Neural progenitor cell (in vitro differentiated cells): ENCODE measurements around the gene OR52A1. TPM values are rescaled to one million over a fixed set of nuclear protein-coding genes. Genes with fewer than 3 reads are reported as not detected.
A peak's percentile ranks its signal among the peaks of the same experiment; 100 is the strongest.

ENCODE experiments used
- DNase-seq: peaks from one replicate; pipeline ENCODE4 v3.0.0-alpha.2; 2016; ENCODE audit warnings: low spot score
- H2AFZ ChIP-seq: fragments of 200-600 bp; sonication (generic); replicated peaks from 2 replicates; pipeline ENCODE4 v1.6.1; 2016; ENCODE audit warnings: antibody characterized with exemption
- H3F3A ChIP-seq: fragments of 200-600 bp; sonication (generic); 2 replicates; pipeline ENCODE4 v1.6.1; 2016; ENCODE audit warnings: antibody characterized with exemption, low read depth
- H3K27ac ChIP-seq: fragments of 200-600 bp; sonication (generic); 2 replicates; pipeline ENCODE4 v1.5.1; 2016; ENCODE audit warnings: mild to moderate bottlenecking
- H3K27me3 ChIP-seq: fragments of 200-600 bp; sonication (generic); 2 replicates; pipeline ENCODE4 v1.6.1; 2016; ENCODE audit warnings: mild to moderate bottlenecking, moderate library complexity
- H3K36me3 ChIP-seq: fragments of 200-600 bp; sonication (generic); 2 replicates; pipeline ENCODE4 v1.5.1; 2016
- H3K4me1 ChIP-seq: fragments of 200-600 bp; sonication (generic); 2 replicates; pipeline ENCODE4 v1.6.1; 2016; ENCODE audit warnings: mixed run types
- H3K4me2 ChIP-seq: fragments of 200-600 bp; sonication (generic); 2 replicates; pipeline ENCODE4 v1.6.1; 2016
- H3K4me3 ChIP-seq: fragments of 200-600 bp; sonication (generic); 2 replicates; pipeline ENCODE4 v1.5.1; 2016
- H3K79me2 ChIP-seq: fragments of 200-600 bp; sonication (generic); 2 replicates; pipeline ENCODE4 v1.6.1; 2016; ENCODE audit warnings: low read depth
- H3K9ac ChIP-seq: fragments of 200-600 bp; sonication (generic); 2 replicates; pipeline ENCODE4 v1.6.1; 2016
- H3K9me3 ChIP-seq: fragments of 200-600 bp; sonication (generic); 2 replicates; pipeline ENCODE4 v1.5.1; 2016; ENCODE audit warnings: low read depth
- H4K20me1 ChIP-seq: fragments of 200-600 bp; sonication (generic); 2 replicates; pipeline ENCODE4 v1.6.1; 2016; ENCODE audit warnings: low read depth
- H3K27ac Mint-ChIP-seq: 3 replicates; pipeline ENCODE4 v1.8.0; 2021; ENCODE audit warnings: mixed read lengths
- H3K27me3 Mint-ChIP-seq: 2 replicates; pipeline ENCODE4 v1.8.0; 2022; ENCODE audit warnings: low read depth, mild to moderate bottlenecking, inconsistent platforms, moderate library complexity, mixed read lengths; ENCODE audit not compliant: insufficient read depth
- H3K36me3 Mint-ChIP-seq: 3 replicates; pipeline ENCODE4 v1.8.0; 2021; ENCODE audit warnings: mixed read lengths
- H3K4me1 Mint-ChIP-seq: 3 replicates; pipeline ENCODE4 v1.8.0; 2021; ENCODE audit warnings: mixed read lengths
- H3K4me3 Mint-ChIP-seq: 3 replicates; pipeline ENCODE4 v1.8.0; 2021; ENCODE audit warnings: mild to moderate bottlenecking, moderate library complexity, mixed read lengths
- H3K9me3 Mint-ChIP-seq: 3 replicates; pipeline ENCODE4 v1.8.0; 2020; ENCODE audit warnings: mixed read lengths
- EZH2 ChIP-seq: fragments of 200-600 bp; sonication (generic); IDR thresholded peaks from 2 replicates; pipeline ENCODE4 v1.6.1; 2017; ENCODE audit warnings: antibody characterized with exemption, mild to moderate bottlenecking, moderate library complexity
- EZH2phosphoT487 ChIP-seq: fragments of 200-600 bp; sonication (generic); IDR thresholded peaks from 2 replicates; pipeline ENCODE4 v1.6.1; 2017; ENCODE audit warnings: antibody characterized with exemption
- total RNA-seq: library from RNA; depleted of rRNA; stranded (reverse); fragments of >200 nt; gene quantifications from 2 replicates; pipeline ENCODE4 v1.2.3, GENCODE V29; 2015; ENCODE audit warnings: low replicate concordance
- TF ChIP-seq, protein P1 (sequence below): fragments of 200-600 bp; sonication (generic); IDR thresholded peaks from 2 replicates; pipeline ENCODE4 v1.5.1; 2017; ENCODE audit warnings: antibody characterized with exemption, mild to moderate bottlenecking

Gene OR52A1
- total RNA-seq, 1 donor from 2014 or later: not detected

DNA sequence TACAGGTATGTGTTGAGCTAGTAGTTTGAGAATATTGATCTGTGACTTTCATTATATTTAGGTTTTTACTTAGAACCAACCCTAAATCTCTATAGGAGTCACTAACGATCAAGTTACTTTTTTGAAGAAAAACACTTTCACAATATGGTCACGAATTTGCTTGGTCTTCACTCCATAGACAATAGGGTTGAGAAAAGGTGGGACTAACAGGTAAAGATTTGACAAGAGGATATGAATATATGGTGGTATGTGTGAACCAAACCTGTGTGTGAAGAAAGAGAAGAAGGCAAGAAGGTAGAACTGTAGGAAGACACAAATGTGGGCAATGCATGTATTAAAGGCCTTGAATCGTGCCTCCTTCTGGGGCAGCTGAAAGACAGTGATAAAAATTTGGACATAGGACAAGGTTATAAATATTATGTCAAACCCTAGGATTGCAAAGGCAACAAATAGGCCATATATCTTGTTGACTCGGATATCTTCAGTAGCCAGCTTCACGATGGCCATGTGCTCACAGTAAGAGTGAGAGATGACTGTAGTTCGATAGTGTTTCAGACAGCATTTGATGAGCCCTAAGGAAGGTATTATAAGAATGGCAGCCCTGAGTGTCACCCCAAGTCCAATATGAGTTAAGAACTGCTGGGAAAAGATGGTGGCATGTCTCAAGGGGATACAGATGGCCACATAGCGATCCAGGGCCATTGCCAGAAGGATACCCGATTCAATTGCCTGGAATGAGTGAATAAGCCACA is 22.8 kb downstream of the OR52A1 start:
- no peak overlapping the region for H3K4me3 ChIP-seq
- H3K27me3 Mint-ChIP-seq: no peaks in the 10 kb centered on the region
- no peak overlapping the region for H3K4me3 Mint-ChIP-seq
- TF ChIP-seq, protein P1, sequence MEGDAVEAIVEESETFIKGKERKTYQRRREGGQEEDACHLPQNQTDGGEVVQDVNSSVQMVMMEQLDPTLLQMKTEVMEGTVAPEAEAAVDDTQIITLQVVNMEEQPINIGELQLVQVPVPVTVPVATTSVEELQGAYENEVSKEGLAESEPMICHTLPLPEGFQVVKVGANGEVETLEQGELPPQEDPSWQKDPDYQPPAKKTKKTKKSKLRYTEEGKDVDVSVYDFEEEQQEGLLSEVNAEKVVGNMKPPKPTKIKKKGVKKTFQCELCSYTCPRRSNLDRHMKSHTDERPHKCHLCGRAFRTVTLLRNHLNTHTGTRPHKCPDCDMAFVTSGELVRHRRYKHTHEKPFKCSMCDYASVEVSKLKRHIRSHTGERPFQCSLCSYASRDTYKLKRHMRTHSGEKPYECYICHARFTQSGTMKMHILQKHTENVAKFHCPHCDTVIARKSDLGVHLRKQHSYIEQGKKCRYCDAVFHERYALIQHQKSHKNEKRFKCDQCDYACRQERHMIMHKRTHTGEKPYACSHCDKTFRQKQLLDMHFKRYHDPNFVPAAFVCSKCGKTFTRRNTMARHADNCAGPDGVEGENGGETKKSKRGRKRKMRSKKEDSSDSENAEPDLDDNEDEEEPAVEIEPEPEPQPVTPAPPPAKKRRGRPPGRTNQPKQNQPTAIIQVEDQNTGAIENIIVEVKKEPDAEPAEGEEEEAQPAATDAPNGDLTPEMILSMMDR: no peak
- TF ChIP-seq EZH2 (no peak), EZH2phosphoT487 (no peak)
- H3K9me3 Mint-ChIP-seq: no peaks in the 10 kb centered on the region
- no peak overlapping the region for H3K27ac Mint-ChIP-seq
- H3K4me1 ChIP-seq: no peaks in the 10 kb centered on the region
- no peaks in the 10 kb centered on the region for H3K36me3 Mint-ChIP-seq
- H3K27ac ChIP-seq: no peak overlapping the region
- no peak overlapping the region for H3K9ac ChIP-seq
- no peaks in the 10 kb centered on the region for H3K9me3 ChIP-seq
- no peaks in the 10 kb centered on the region for H4K20me1 ChIP-seq
- no peaks in the 10 kb centered on the region for H3K4me1 Mint-ChIP-seq
- no peak overlapping the region for H2AFZ ChIP-seq
- no peaks in the 10 kb centered on the region for H3F3A ChIP-seq
- H3K36me3 ChIP-seq: no peaks in the 10 kb centered on the region
- DNase-seq: no peak
- no peaks in the 10 kb centered on the region for H3K27me3 ChIP-seq
- H3K79me2 ChIP-seq: no peaks in the 10 kb centered on the region
- H3K4me2 ChIP-seq: no peak overlapping the region

DNA sequence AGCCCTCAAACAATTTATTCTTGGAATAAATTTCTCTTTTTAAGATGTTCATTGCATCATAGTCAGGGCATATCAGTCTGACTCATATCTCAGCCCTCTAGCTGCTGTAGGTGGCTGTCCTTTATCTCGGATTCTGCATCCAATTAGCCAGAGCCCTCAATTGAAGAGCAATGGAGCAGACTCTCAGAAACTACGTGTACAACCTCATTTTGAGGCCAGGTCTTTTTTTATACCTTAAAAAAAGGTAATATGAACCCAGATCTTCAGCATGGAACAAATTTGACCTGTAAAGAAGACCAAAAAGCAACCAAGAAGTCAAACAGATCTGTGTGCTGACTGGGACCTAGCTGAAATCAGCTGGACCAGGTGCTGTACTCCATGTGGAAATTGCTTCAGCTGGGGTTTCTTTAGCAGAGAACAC is 25.1 kb downstream of the OR52A1 start:
- no peaks in the 10 kb centered on the region for H3F3A ChIP-seq
- H3K27me3 ChIP-seq: no peaks in the 10 kb centered on the region
- no peak overlapping the region for H3K9ac ChIP-seq
- no peaks in the 10 kb centered on the region for H3K36me3 ChIP-seq
- H3K9me3 Mint-ChIP-seq: no peaks in the 10 kb centered on the region
- no peaks in the 10 kb centered on the region for H3K4me1 ChIP-seq
- no peaks in the 10 kb centered on the region for H3K79me2 ChIP-seq
- TF ChIP-seq EZH2 (no peak), EZH2phosphoT487 (no peak)
- TF ChIP-seq, protein P1: no peak
- H3K4me1 Mint-ChIP-seq: no peaks in the 10 kb centered on the region
- no peak overlapping the region for H3K27ac ChIP-seq
- H3K4me3 ChIP-seq: no peak overlapping the region
- H3K27me3 Mint-ChIP-seq: no peaks in the 10 kb centered on the region
- no peaks in the 10 kb centered on the region for H3K9me3 ChIP-seq
- H4K20me1 ChIP-seq: no peaks in the 10 kb centered on the region
- DNase-seq: no peak
- H3K4me2 ChIP-seq: no peak overlapping the region
- H3K36me3 Mint-ChIP-seq: no peaks in the 10 kb centered on the region
- H3K4me3 Mint-ChIP-seq: no peak overlapping the region
- no peak overlapping the region for H3K27ac Mint-ChIP-seq
- no peak overlapping the region for H2AFZ ChIP-seq

DNA sequence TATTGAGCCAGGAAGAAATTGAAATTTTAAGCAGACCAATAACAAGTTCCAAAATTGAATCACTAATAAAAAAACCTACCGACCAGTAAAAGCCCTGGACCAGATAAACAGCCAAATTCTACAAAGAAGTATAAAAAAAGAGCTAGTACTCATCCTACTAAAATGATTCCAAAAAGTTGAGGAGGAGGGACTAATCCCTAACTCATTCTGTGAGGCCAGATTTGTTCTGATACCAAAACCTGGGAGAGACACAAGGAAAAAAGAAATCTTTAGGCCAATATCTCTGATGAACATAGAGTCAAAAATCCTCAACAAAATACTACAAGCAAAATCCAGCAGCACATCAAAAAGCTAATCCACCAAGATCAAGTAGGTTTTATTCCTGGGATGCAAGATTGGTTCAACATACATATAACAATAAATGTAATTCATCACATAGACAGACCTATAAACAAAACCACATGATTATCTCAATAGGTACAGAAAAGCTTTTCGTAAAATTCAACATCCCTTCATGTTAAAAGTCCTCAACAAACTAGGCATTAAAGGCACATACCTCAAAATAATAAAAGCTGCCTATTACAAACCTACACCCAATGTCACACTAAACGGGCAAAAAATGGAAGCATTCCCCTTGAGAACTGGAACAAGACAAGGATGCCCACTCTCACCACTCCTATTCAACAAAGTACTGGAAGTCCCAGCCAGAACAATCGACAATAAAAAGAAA is 29.5 kb downstream of the OR52A1 start:
- Histone ChIP-seq H3K36me3 (no peaks in the 10 kb centered on the region), H3K9me3 (no peaks in the 10 kb centered on the region), H2AFZ (peak overlapping the region; percentile 97), H3K4me1 (no peaks in the 10 kb centered on the region), H3K27me3 (no peaks in the 10 kb centered on the region), H3K79me2 (no peaks in the 10 kb centered on the region), H3K4me3 (no peak overlapping the region), H3K4me2 (no peak overlapping the region), H3F3A (no peaks in the 10 kb centered on the region), H3K27ac (no peak overlapping the region), H4K20me1 (no peaks in the 10 kb centered on the region), H3K9ac (no peak overlapping the region)
- Mint-ChIP-seq H3K36me3 (no peaks in the 10 kb centered on the region), H3K4me3 (no peak overlapping the region), H3K4me1 (no peaks in the 10 kb centered on the region), H3K27me3 (no peaks in the 10 kb centered on the region), H3K27ac (no peak overlapping the region), H3K9me3 (no peaks in the 10 kb centered on the region)
- TF ChIP-seq EZH2phosphoT487 (no peak), EZH2 (no peak)
- TF ChIP-seq, protein P1: no peak
- no peak for DNase-seq
